GM13977 (cell line): Measurements from ENCODE around the gene CNN2.

ENCODE experiments used
- DNase-seq: peaks from one replicate; pipeline ENCODE4 v3.0.0; 2012; ENCODE audit warnings: low spot score
- in situ Hi-C: fragments of 300-500 bp; cut with MboI; formaldehyde crosslinking; loops from one replicate; pipeline ENCODE4 v1.12.0; 2022; ENCODE audit warnings: low sequenced_read_pairs, low pct_unique_long_range_greater_than_20kb, mixed read lengths, inconsistent platforms; ENCODE audit not compliant: unreplicated experiment
- TF ChIP-seq, protein P1 (sequence below): IDR thresholded peaks from 2 replicates; pipeline ENCODE4 v1.5.1; 2012; ENCODE audit warnings: mild to moderate bottlenecking, control low read depth; ENCODE audit not compliant: insufficient read depth; ENCODE audit errors: extremely low read depth, missing control alignments

CNN2 gene

DNA sequence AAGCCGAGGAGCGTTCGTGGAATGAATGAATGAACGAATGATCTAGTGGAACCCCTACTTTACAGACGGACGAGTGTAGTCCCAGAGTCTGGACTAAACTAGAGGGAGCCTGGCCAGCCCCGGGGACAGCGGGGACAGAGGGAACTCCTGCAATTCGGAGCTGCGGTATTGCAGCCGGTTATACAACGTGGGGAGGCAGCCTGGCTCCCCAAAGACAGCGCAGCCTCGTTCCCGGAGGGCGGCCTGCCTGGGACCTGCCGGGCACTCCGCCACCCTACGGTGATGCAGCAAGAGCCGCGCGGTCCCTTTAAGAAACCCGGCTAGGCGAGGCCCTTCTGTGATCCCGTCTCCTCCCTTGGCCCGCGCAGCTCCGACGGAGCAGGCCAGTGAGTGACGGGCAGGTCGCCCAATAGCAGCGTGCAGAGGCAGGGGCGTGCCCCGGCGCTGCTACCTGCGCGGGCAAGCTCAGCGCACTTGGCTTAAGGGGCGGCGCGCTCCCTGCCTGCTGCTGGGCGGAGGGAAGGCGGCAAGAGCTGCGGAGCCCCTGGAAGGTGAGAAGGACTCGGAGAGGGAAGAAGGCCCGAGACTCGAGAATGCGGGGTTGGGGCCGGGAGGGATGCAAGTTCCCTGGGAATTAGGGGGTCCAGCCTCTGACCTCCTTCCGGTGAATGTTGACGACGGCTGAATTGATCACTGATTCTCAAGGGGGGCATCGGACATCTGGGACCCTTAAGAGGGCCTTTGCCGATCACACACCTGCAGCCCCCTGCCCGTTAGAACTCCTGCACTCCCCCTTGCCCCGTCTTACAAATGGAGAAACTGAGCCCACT lies 13.5 kb downstream of the CNN2 start, which contains the start of gene ABCA7:
TSS of gene ABCA7 (plus strand) at position 462 of the 830 bp plus-strand sequence. CDS start 1,255 bp downstream, outside the sequence.
- TF ChIP-seq, protein P1, sequence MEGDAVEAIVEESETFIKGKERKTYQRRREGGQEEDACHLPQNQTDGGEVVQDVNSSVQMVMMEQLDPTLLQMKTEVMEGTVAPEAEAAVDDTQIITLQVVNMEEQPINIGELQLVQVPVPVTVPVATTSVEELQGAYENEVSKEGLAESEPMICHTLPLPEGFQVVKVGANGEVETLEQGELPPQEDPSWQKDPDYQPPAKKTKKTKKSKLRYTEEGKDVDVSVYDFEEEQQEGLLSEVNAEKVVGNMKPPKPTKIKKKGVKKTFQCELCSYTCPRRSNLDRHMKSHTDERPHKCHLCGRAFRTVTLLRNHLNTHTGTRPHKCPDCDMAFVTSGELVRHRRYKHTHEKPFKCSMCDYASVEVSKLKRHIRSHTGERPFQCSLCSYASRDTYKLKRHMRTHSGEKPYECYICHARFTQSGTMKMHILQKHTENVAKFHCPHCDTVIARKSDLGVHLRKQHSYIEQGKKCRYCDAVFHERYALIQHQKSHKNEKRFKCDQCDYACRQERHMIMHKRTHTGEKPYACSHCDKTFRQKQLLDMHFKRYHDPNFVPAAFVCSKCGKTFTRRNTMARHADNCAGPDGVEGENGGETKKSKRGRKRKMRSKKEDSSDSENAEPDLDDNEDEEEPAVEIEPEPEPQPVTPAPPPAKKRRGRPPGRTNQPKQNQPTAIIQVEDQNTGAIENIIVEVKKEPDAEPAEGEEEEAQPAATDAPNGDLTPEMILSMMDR: no peak
- in situ Hi-C loops: no loop called here
- peak; percentile 97 for DNase-seq

DNA sequence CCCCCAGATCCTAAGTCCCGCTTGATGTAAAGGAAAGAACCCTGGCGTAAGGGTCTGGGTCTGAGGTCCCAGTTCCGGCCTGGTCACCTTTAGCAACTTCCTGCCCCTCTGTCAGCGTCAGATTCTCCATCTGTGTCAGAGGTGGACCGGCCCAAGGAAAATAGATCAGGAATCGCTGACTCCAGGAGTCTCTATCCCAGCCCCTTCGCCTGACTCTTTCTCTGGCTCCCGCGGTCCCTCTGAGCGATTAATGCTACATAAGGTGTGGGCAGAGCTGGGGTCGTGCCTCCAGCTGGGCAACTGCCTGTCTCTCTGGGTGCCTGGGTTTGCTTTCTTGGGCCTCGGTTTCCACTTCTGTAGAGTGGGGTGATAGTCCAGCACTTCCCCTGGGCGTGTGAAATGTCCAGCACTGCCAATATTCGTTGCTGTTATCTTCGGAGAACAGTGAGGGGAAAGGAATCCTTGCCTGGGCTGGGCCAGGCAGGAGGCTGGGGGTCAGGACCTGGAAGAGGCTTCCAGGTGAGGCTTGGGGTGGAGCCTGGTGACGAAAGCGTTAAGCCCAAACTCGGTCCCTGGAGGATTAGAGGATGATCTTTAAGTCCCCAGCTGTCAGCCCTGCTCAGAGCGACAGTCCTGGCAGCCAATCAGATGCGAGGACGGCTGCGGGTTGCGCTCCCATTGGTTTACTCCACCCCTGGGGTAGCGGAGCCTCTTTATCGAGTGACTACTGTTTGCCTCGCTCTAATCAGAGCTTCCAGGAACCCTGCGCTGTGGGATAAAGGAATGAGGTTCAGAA lies 14.3 kb downstream of the CNN2 start:
- TF ChIP-seq, protein P1: no peak
- DNase-seq: peak; percentile 99
- in situ Hi-C loops: no loop called here

DNA sequence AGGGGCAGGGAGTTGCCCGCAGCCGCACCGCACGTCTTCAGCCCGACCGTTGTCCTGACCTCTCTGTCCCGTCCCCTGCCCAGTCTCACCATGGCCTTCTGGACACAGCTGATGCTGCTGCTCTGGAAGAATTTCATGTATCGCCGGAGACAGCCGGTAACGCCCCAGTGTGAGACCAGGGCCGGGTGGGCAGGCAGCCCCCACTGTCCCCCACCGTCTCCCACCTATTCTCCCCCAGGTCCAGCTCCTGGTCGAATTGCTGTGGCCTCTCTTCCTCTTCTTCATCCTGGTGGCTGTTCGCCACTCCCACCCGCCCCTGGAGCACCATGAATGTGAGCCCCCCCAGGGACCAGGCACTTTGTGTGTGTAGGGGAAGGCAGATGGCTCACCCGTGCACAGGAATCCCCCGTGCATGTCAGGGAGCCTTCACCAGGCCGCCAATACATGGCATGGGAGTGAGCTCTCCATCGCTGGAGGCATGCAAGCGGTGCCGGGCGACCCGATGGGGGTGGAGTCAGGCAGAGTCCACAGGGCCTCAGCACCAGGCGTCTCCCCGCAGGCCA lies 14.9 kb downstream of the CNN2 start:
- TF ChIP-seq, protein P1: no peak
- DNase-seq: no peak
- in situ Hi-C loops: no loop called here

DNA sequence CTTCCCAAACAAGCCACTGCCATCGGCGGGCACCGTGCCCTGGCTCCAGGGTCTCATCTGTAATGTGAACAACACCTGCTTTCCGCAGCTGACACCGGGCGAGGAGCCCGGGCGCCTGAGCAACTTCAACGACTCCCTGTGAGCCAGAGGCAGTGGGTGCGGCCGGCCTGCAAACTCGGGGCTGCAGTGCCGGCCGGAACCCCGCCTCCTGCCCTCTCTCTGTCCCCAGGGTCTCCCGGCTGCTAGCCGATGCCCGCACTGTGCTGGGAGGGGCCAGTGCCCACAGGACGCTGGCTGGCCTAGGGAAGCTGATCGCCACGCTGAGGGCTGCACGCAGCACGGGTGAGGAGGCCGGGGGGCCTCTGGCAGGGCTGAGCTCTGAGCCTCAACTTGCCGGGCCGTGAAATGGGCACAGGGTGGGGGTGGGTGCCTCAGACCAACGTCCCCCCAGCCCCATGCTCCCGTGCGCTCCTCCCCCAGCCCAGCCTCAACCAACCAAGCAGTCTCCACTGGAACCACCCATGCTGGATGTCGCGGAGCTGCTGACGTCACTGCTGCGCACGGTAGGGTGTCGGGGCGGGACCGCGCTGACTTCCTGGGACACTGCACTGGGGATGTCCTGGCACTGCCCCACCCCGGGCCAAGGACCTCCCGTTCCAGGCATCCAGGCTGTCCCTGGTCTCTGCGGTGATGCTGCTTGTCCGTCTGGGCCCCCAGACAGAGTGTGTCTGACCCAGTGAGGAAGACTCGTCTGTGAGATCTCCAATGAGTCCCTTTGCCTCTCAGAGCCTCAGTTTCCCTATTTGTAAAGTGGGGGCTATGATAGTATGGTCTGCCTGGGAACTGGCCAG lies 15.7 kb downstream of the CNN2 start:
- TF ChIP-seq, protein P1: no peak
- in situ Hi-C loops: no loop called here
- no peak for DNase-seq

DNA sequence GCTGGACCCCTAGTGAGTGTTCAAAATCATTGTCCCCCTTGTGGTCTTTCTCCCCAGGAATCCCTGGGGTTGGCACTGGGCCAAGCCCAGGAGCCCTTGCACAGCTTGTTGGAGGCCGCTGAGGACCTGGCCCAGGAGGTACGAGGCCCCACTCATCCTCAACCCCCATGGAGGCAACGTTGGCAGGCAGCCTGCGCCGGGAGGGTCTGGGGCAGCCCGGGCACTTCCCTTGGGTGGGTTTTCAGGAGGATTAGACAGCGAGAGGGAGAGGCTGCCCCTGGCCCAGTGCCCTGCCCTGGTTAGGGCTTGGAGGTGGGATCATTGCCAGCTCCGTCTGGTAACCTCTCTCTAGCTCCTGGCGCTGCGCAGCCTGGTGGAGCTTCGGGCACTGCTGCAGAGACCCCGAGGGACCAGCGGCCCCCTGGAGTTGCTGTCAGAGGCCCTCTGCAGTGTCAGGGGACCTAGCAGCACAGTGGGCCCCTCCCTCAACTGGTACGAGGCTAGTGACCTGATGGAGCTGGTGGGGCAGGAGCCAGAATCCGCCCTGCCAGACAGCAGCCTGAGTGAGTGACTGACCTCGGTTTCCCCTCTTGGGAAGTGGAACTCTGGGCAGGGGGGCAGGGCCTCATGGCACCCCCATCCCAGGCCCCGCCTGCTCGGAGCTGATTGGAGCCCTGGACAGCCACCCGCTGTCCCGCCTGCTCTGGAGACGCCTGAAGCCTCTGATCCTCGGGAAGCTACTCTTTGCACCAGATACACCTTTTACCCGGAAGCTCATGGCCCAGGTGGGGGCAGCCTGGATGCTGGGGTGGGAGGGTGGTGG lies 16.5 kb downstream of the CNN2 start:
- in situ Hi-C loops: no loop called here

More for the DNA sequence above, 16.5 kb downstream of the CNN2 start:
- DNase-seq: no peak
- TF ChIP-seq, protein P1: no peak
